ENCODE measurements around the gene KCNIP1. TPM values are rescaled to one million over a fixed set of nuclear protein-coding genes. Genes with fewer than 3 reads are reported as not detected.

KCNIP1 gene
- total and polyA plus RNA-seq, 9 of the 15 experiments (the other 6 are each of a cell fraction or from before 2014, with no cell fraction given), result not detected

DNA sequence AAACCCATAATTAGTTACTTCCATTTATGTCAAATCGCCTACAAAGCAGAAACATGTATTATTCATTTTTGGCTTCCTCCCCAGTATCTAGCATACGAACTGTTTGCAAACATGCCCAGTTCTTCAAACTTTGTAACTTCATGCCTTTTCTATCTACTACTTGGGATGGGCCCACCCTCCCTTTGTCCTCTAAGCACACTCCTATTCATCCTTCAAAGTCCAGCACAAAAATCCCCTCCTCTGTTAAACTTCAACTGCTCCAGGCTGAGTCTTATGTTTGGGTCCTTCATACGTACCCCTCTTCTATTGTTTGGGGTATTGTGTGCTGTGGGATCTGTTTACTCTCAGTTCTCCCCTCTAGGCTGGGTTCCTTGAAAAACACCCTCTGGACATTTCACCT is 55.5 kb downstream of the KCNIP1 start (continued):
- TF ChIP-seq ZNF121 (CRISPR knock-in tag; conservative IDR thresholded peaks at IDR 0.05) (no peak), ZNF766 (CRISPR knock-in tag; conservative IDR thresholded peaks at IDR 0.05) (no peak), HMG20A (CRISPR knock-in tag; conservative IDR thresholded peaks at IDR 0.05) (no peak), SRF (CRISPR knock-in tag; IDR thresholded peaks at IDR 0.05) (no peak), ZHX1 (conservative IDR thresholded peaks at IDR 0.05; ENCODE audit: low read length) (no peak), SMARCE1 (IDR thresholded peaks at IDR 0.05) (no peak), PTBP1 (IDR thresholded peaks at IDR 0.05; ENCODE audit: low read depth, low read length) (no peak), MLX (CRISPR knock-in tag; conservative IDR thresholded peaks at IDR 0.05) (no peak)
- TF ChIP-seq, protein P1, sequence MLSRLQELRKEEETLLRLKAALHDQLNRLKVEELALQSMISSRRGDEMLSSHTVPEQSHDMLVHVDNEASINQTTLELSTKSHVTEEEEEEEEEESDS (CRISPR knock-in tag; IDR thresholded peaks at IDR 0.05), result no peak
